HS-27A (cell line): ENCODE measurements around the gene MEF2B.
"Not testable (repeated sequence)": the region's sequence is repeated elsewhere in the genome, so short reads cannot be mapped to it uniquely, and the experiment has no call there.

Experiments
- DNase-seq: peaks from one replicate; pipeline ENCODE4 v3.0.0-alpha.2; 2012; ENCODE audit warnings: low read depth, missing footprints

The MEF2B gene

DNA sequence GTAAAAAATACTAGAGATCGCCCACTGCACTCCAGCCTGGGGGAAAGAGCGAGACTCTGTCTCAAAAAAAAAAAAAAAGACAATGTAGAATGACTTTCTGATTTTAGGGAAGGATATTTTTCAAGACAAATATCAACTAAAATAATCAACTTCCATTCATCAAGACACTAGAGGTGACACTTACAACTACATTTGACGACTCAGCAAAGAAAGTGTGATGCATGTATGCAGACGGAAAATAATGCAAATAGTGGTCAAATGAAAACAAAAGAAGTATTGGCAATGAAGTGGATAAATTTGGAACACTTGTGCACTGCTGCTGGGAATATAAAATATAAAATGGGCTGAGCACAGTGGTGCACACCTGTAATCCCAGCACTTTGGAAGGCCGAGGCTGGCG lies 44.0 kb downstream of the MEF2B start:
- DNase-seq, result no peak

DNA sequence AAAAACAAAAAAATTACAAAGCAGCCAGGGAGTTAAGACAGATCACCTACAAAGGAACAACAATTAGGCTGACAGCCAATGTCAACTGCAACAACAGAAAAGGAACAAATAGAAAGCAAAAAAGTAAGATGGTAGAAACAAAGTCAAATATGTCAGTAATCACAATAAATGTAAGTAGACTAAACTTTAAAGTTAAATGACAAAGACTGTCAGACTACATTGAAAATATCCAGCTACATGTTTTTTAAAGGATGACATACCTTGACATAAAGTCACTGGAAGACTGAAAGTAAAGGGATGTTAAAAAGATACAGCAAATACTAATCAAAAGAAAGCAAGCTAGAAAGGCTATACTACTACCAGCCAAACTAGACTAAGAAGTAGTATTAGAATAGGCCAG lies 46.7 kb downstream of the MEF2B start:
- no peak for DNase-seq

DNA sequence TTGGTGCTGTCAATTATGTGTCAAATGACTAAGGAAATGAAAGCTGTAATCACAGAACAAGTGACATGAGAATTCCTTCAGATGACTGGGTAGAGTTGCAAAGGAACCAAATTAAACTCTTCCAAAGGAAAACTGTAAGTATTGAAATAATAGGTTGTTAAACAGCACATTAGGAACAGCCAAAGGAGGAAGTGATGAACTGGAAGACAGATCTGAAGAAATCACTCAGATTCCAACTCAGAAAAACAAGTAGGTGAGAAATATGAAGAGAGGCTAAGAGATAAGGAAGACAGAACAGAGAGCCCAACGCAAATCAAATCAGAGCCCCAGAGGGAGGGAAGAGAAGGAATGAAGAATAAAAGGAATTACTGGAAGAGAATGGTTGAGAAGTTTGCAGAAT lies 47.2 kb downstream of the MEF2B start:
- DNase-seq, result no peak

DNA sequence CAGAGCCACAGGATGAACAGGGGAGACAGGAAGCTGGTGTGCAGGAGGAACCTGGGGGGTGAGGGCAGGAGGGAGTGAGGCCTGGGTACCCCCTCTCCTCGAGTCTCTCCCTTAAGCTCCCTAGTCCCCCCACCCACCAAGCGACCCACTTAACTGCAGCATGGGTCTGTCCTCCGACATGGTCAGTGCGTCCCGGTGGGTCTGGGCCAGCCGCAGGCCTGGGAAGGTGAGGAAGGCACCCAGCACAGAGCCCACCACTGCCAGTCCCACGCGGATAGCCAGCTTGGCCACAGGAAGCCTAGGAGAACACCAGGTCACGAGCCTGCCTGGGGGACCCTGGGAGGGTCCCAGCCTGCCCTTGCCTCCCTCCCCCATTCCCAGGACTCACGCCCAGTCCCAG lies 48.7 kb downstream of the MEF2B start:
- no peak for DNase-seq

DNA sequence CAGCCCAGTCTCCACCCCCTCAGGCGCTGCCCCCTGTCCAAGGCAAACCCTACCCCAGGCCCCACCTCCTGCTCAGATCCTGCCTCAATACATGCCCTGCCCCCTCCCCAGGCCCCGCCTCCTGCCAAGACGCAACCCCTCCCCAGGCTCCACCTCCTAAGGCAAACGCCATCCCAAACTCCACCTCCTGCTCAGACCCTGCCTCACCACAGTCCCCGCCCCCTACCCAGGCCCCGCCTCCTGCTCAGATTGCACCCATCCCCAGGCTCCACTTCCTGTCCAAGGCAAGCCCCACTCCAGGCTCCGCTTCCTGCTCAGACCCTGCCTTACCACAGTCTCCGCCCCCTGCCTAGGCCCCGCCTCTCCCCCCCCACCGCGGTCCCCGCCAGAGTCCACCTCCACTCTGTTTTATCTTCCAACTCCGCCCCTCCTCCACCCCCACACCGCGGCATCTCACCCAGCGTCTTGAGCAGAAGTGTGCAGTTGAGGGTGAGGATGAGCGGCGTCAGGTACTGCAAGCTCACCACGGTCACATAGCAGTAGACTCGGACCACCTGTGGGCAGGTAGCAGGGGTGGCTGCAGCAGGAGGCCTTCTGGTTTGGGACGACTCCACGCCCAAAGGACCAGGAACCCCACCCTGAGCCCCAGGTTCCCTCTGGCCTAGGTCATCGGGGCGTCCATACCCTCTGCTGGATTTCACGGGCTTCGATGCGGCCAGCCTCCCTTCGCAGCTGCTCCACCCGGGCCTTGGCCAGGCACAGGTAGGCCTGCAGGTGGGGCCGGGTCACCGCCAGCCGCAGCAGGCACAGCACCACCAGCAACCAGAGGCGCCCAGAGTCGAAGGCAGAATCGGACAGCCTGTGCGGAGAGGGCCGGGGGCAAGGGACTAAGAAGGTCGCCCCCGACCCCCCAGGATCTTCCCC lies 49.5 kb downstream of the MEF2B start:
- no peak for DNase-seq

DNA sequence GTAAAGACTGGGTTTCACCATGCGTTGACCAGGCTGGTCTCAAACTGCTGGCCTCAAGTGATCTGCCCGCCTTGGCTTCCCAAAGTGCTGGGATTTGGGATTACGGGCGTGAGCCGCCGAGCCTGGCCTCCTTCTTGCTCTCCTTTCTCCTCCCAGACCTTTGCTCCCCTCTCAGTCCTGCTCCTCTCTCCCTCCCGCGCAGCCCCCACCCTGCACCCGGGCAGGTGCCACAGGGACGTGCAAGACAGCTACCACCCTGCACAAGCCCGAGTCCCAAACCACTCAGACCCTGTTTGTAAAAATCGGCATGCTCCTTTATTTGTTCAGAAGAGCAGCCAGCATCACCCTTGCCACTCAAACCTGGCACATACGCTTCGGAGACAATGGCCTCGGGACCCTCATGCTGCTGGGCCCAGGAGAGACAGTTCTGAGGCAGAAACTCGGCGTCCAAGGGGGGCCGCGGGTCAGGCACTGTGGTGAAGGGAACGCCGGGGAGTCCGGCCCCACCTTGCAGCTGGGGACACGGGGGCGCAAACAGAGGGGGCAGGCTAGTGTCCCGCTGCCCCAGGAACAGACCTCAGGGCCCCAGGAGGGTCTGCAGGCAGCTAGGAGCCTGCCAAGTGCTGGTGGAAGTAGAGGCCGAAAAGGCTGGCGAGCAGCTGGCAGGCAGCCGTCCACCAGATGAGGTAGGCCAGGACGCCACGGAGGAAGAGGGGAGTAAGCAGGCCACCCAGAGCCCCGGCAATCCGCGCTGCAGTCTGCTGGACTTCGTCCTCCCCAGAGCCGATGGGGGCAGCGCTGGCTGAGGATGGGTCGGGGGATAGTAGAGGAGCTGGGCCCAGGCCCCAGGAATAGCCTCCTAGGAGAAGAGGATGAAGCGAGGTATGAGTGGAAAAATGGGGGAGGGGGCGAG lies 50.5 kb downstream of the MEF2B start:
- DNase-seq, result no peak

DNA sequence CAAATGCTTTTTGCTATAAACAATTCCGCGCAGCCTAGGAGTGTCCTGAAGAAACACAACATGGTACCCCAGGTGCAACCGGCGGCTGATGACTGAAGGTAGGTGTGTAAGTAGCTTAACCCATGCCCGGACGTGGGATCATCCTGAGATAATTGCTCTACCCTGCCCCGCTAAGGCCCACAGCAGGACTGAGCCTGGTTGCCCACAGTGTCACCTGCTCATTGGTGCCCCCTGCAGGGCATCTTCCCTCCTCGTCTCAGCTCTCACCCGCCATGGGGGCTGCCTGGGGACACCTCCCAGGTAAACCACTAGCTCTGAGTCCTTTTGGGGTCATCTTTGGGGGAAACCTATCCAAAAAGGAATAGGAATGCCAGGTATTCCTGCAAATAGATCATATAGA lies 54.1 kb downstream of the MEF2B start:
- no peak for DNase-seq

DNA sequence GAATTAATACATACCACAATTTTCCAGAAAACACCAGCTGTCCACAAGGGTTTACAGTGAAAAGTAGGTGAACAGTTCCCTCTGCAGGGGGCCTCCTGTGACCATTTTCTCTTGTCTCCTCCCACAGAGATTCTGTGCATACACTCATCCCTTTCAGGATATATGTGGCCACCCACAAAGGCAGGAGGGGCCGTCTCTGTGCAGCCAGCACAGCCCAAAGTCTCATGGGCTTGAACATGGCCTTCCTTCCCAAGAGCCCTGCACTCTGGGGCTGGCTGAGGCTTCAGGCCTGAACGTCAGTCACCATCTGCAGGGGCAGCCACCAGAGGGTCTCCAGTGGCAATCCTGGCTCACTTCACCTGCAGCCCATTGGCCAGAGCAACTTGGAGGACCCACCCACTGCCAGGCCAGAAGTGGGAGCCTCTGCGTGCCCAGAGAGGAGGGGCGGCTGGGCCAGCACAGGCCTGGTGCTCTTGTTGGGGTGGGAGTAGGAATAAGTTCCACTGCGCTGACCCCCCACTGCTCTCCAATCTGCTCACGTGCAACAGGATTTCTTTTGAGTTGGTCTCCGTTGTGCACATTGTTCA lies 56.9 kb downstream of the MEF2B start:
- DNase-seq, result no peak

DNA sequence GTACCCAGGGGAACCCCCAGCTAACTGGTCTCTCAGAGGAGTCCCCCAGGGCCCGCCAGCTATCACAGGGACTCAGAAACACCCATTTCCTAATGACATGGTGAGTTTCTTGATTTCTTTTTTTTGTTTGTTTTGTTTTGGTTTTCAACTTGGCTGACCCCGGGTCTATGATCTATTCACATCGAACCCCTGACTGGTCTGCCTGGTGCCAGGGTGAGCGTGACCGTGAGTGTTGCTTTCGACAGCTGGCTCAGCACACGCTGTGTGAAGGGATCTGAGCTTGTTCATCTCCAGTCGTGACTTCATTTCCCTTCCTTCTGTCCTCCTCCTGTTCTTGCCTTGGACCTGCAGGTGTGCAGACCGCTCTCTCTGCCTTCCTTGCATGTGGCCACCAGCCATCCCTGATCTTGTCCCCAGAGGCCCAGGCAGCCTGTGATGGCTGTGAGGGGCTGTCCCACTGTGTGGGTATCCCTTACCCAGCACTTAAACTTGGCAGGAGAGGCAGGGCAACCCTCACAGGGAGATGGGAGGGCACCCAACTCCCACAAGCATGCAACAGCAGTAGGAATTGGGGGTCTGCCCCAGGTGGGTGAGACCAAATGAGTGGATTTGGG lies 58.0 kb downstream of the MEF2B start:
- DNase-seq, result no peak

DNA sequence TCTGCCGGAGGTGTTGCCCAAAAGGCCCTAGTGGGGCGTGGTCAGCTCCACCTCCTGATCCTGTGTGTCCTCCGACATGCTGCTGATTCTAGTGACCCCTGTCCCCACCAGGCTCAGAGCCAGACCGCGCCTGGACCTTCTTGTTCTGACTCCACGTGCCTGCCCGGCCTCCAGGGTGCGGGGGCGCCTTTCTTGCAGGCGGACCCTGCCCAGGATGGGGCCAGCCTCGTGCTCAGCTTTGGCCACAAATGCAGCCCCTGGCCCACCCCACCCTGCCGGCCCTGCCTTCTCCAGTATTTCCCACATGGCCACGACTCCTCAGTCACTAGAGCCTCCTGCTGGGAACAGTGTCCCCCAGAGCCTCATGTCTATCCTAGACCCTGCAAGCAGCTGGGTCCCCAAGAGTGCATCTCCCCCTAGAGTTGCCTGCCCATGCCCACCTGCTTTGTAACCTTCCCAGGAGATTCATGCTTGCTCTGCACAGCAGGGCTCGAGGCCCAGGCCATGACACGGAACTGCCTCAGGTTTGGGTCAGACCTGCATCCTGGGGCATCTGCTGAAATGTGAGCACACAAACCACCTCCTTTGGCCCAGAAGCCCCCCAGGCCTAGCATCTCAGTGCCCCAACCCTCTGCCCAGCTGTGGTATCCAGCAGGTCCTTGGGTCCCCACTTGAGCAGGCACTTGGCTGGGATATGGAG lies 58.8 kb downstream of the MEF2B start:
- no peak for DNase-seq

DNA sequence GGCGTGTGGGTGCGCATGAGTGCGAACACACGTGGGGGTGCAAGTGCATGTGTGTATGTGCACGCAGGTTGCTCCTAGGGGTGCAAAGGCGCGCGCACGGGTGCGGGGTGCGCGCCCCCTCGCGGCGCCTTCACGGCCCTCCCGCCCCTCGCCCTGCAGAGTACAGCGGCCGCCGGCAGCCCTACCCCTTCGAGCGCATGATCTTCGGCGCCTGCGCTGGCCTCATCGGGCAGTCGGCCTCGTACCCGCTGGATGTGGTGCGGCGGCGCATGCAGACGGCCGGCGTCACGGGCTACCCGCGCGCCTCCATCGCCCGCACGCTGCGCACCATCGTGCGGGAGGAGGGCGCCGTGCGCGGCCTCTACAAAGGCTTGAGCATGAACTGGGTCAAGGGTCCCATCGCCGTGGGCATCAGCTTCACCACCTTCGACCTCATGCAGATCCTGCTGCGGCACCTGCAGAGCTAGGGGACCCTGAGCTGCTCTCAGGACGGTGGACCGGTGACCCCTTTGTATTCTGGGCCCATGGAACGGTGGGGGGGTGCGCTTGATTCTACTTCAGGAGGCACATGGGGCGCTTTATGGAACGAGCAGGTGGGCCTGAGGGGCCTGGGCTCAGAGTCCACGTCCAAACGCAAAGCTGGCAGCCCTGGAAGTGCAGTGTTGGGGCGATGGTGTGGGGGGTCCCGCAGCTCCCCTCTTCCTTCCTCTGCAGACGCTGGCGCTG lies 59.5 kb downstream of the MEF2B start:
- no peak for DNase-seq

DNA sequence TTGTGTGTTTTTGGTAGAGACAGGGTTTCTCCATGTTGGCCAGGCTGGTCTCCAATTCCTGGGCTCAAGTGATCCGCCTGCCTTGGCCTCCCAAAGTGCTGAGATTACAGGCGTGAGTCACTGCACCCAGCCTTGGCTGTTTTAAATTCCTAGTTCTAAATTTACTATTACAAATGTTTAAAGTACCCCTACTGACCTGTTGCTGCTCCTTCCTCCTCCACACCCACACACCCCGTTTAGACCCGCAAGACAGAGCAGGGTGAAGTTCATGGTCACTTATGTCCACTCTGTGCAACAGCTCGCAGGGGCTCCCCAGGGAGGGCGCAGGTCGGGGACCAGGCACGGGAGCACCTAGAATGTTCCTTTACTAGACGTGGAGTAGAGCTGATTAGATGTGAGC lies 60.5 kb downstream of the MEF2B start:
- no peak for DNase-seq

DNA sequence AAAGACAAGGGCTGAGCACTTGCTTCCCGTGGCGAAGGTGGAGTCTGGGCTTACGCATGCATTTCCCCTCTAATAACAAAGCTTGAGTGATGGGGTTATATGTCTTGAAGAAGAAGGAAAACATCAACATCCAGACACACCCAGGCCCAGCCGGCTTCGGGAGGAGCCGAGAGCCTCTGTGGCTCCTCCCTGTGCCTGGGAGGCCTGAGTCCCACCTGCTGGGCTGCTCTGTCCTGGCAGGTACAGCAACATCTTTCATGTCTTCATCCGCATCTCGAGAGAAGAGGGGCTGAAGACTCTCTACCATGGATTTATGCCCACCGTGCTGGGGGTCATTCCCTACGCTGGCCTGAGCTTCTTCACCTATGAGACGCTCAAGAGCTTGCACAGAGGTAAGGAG lies 62.4 kb downstream of the MEF2B start:
- no peak for DNase-seq

DNA sequence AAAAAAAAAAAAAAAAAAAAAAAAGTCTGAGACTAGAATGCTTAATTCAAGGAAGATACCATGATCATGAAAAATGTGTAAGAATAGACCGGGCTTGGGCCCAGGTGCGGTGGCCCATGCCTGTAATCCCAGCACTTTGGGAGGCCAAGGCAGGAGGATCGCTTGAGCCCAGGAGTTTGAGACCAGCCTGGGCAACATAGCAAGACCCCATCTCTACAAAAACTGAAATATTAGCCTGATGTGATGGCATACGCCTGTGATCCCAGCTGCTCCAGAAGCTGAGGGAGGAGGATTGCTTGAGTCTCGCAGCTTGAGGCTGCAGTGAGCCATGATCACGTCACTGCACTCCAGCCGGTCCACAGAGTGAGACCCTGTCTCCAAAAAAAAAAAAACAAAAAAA lies 63.1 kb downstream of the MEF2B start:
- DNase-seq, result not testable (repeated sequence)

DNA sequence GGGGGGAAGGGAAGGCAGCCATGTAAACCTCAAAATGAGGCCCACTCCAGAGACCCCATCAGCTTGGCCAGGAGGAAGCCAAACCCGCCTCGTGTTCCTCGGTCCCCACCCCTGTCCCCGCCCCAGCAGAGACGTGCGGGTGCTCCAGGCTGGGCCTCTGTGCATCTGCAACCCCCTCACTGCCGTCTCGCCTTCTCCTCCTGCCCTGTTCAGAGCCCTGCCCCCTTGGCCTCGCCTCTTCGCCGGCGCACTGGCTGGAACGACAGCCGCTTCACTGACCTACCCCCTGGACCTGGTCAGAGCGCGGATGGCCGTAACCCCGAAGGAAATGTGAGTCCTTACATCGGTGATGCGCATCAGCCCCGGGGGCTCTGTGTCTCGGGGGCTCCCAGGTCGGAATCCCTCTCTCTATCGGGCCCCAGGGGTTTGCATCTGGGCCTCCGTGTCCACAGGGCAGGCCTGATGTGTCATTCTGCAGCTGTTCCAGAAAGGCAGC lies 64.0 kb downstream of the MEF2B start:
- no peak for DNase-seq

DNA sequence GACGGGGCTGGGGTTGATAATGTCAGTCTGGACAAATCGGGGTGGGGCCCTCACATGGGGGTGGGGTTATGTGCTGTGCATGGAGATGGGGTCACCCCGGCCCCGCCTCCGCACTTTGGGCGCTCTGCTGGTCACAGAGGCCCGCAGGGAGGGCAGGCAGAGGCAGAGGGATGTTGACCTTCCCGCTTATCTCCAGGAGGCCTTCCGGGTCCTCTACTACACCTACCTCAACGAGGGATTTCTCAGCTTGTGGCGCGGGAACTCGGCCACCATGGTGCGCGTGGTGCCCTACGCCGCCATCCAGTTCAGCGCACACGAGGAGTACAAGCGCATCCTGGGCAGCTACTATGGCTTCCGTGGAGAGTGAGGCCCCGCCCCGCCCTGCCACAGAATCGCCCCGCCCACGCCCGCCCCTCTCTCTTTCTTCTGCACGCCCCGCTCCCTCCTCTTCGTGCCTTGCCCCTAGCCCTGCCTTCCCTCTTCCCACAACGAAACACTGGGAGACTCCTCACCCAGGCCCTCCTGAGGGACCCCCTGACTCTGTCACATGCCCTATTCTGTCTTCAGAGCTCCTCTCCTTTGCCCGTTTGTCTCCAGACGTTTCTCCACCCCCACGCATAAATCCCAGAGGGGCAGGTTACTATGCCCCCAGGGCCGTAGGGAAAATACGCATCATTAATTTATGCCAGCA lies 64.6 kb downstream of the MEF2B start:
- DNase-seq, result no peak

DNA sequence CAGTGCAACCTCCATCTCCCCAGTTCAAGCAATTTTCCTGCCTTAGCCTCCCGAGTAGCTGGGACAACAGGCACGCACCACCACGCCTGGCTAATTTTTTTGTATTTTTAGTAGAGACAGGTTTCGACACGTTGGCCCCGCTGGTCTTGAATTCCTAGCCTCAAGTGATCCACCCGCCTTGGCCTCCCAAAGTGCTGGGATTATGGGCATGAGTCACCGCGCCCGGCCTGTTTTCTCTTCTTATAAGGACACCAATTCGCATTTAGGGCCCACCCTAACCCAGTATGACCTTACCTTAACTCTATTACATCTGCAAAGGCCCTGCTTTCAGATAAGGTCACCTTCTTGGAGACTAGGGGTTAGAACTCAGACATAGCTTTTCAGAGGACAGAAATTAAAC lies 66.9 kb downstream of the MEF2B start:
- no peak for DNase-seq

DNA sequence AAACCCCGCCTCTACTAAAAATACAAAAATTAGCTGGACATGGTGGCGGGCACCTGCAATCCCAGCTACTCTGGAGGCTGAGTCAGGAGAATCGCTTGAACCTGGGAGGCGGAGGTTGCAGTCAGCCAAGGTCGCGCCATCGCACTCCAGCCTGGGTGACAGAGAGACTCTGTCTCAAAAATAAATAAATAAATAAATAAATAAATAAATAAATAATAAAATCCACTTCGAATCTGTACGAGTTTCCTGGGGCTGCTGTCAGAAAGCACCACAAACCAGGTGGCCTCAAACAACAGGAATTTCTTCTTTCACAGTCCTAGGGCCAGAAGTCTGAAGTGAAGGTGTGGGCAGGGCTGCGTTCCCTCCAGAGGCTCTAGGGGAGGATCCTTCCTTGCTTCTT lies 67.5 kb downstream of the MEF2B start:
- not testable (repeated sequence) for DNase-seq

DNA sequence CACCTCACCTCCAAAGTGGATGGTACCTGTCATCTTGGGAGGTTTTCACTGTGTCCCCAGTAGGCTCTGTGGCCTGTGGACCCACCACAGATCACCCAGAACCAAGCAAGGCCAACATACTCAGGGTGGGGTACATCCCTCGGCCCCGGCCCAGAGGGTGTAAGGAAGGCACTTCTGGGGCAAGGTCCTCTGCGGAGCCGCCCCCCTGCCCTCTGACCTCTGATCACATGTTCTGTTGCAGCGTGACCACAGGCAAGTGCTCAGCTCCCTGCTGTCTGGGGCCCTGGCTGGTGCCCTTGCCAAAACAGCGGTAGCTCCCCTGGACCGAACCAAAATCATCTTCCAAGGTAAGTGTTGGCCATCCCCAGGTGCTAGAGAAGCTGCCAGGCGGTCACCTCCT lies 68.5 kb downstream of the MEF2B start:
- no peak for DNase-seq
